Heart left ventricle (tissue), 16 donors: ENCODE data around the gene SHFL. TPM values are rescaled to one million over a fixed set of nuclear protein-coding genes. Genes with fewer than 3 reads are reported as not detected.
A peak's percentile ranks its signal among the peaks of the same experiment; 100 is the strongest.

Experiments
- ATAC-seq, 4 donors: fragments of 200-7000 bp; cut with Tn5 transposase; one replicate each; pipeline ENCODE4 v1.9.1; 2020 to 2022; ENCODE audit warnings: moderate library complexity in 4 of 4, mild to moderate bottlenecking in 3 of 4, moderate number of reproducible peaks in 1 of 4
- DNase-seq, 5 donors: peaks; one replicate each; pipeline ENCODE4 v3.0.0-alpha.2; 2020
- H3K27ac ChIP-seq, 12 donors: fragments of 200-600 bp; sonication (generic) in 4 of 12; one replicate each; pipeline versions ENCODE4 v1.5.0 to v1.8.0; 2016 to 2022; ENCODE audit warnings: mild to moderate bottlenecking in 2 of 12
- H3K27me3 ChIP-seq, 9 donors: fragments of 200-600 bp; sonication (generic) in 2 of 9; one replicate each; pipeline versions ENCODE4 v1.5.1 to v1.8.0; 2016 to 2022; ENCODE audit warnings: mild to moderate bottlenecking in 3 of 9
- H3K36me3 ChIP-seq, 9 donors: fragments of 200-600 bp; sonication (generic) in 2 of 9; one replicate each; pipeline versions ENCODE4 v1.5.0 to v1.8.0; 2018 to 2022; ENCODE audit warnings: mild to moderate bottlenecking in 2 of 9
- H3K4me1 ChIP-seq, 12 donors: fragments of 200-600 bp; sonication (generic) in 4 of 12; one replicate each; pipeline versions ENCODE4 v1.5.0 to v1.8.0; 2016 to 2022; ENCODE audit warnings: mild to moderate bottlenecking in 3 of 12
- H3K4me3 ChIP-seq, 12 donors: fragments of 200-600 bp; sonication (generic) in 4 of 12; one replicate each; pipeline versions ENCODE4 v1.5.0 to v1.8.0; 2017 to 2022; ENCODE audit warnings: mild to moderate bottlenecking in 9 of 12, moderate library complexity in 4 of 12
- H3K9me3 ChIP-seq, 12 donors: fragments of 200-600 bp; sonication (generic) in 4 of 12; one replicate each; pipeline versions ENCODE4 v1.5.0 to v1.8.0; 2016 to 2022; ENCODE audit warnings: mild to moderate bottlenecking in 1 of 12
- POLR2A ChIP-seq, 2 donors: fragments of 450-650 bp; IDR thresholded peaks; one replicate each; pipeline ENCODE4 v1.6.1; 2017; ENCODE audit warnings: antibody characterized with exemption in 2 of 2, mild to moderate bottlenecking in 2 of 2, moderate library complexity in 2 of 2
- WGBS, 4 donors: extraction: QIAGEN DNeasy Blood & Tissue Kit in 2 of 4; methylation state at CpG; one replicate each; pipeline versions ENCODE4 v1.1.5 to v1.1.7; 2013 to 2018; 5-methylcytosine and 5-hydroxymethylcytosine counted together
- intact Hi-C, 10 donors: fragments of 100-400 bp; cut with DNase I; formaldehyde crosslinking; loops; one replicate each; pipeline versions ENCODE4 v1.11.1 to v1.14.2; 2022
- polyA plus RNA-seq, 2 donors: library from polyadenylated mRNA; stranded (reverse); fragments of 200-250 nt; gene quantifications; one replicate each; pipeline ENCODE4 v1.2.3, GENCODE V29; 2013
- total RNA-seq, 9 donors: library from RNA; depleted of rRNA in 2 of 9; stranded (reverse); fragments of >200 nt in 2 of 9; fragmentation: NEBNext Ultra II Directional in 3 of 9; extraction: Animal tissue kit (Norgen Biotek cat#: 25700) in 3 of 9; gene quantifications; one replicate each; pipeline versions ENCODE4 v1.1.0 to v1.2.4, GENCODE V29; 2016 to 2023
- TF ChIP-seq, protein P1 (sequence below), 12 donors: fragments of 200-600 bp; sonication (generic) in 4 of 12; IDR thresholded peaks; one replicate each; pipeline versions ENCODE4 v1.5.0 to v1.8.0; 2018 to 2022; ENCODE audit warnings: antibody characterized with exemption in 12 of 12, mild to moderate bottlenecking in 5 of 12
- donor health status: ischemic (EF 13 %, LVEDD 7.1; RV severe dilation, severe dysfunction).
- donor health status: healthy with polysubstance abuse.
- donor health status: DM: no; HTN: yes; CAD: no.
- donor health status: DM: no; HTN: no; CAD: no.
- donor health status: ischemic (EF 25% LVEDD 6.9; RV normal size, moderate dysfunction).
- donor health status: ischemic (EF 25% LVEDD 5.7; RV mildly dilated, moderate dysfunction).
- donor health status: healthy.
- donor health status: DM: yes; HTN: yes; CAD: no.
- donor health status: ischemic (EF 35%, LVEDD 5.7; RV mildly dilated, moderate dysfunction).
- donor health status: nonischemic (EF 11% LVEDD 7.7; RV severe dilation, severe dysfunction).
- donor health status: DM: yes; HTN: yes; CAD: no.
- donor health status: PGD.
- donor health status: ischemic (EF 29% LVEDD 5.4; RV normal size, mild dysfunction).
- donor health status: nonischemic (EF 23%, LVEDD 6.1; RV moderate dilation, normal function).

Gene SHFL
- total and polyA plus RNA-seq, 11 donors = 6.3 to 29.0 (median 8.7) TPM

DNA sequence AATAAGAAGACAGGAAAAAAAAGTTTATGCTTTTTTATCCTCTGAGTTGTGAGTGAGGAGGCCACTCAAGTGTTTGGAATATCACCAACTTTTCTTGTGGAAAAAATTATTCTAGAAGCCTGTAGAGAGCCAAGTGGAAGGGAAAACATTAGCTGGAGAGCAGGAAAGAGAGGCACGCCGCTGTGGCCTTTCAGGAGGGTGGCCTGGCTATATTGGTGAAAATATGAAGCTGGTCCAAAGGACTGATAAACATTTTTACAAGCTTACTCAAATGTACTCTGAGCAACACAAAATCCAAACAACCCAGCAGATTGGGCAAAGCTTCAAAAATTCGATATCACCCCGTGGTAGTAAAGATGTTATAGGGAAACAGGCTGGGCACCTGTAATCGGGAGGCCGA is 35.9 kb downstream of the SHFL start:
- TF ChIP-seq, protein P1, sequence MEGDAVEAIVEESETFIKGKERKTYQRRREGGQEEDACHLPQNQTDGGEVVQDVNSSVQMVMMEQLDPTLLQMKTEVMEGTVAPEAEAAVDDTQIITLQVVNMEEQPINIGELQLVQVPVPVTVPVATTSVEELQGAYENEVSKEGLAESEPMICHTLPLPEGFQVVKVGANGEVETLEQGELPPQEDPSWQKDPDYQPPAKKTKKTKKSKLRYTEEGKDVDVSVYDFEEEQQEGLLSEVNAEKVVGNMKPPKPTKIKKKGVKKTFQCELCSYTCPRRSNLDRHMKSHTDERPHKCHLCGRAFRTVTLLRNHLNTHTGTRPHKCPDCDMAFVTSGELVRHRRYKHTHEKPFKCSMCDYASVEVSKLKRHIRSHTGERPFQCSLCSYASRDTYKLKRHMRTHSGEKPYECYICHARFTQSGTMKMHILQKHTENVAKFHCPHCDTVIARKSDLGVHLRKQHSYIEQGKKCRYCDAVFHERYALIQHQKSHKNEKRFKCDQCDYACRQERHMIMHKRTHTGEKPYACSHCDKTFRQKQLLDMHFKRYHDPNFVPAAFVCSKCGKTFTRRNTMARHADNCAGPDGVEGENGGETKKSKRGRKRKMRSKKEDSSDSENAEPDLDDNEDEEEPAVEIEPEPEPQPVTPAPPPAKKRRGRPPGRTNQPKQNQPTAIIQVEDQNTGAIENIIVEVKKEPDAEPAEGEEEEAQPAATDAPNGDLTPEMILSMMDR (IDR thresholded peaks at IDR 0.05) = no peak
- no peak for TF ChIP-seq POLR2A (IDR thresholded peaks at IDR 0.05)
- Histone ChIP-seq H3K27ac (peak overlapping the region in 2 of 12 donors; percentile 27 to 62), H3K36me3 (peaks cover 0 to 21% (median 14%) of the 10 kb centered on the region in 9 donors), H3K4me1 (peaks cover 0 to 30% (median 11%) of the 10 kb centered on the region in 12 donors), H3K27me3 (no peaks in the 10 kb centered on the region), H3K9me3 (no peaks in the 10 kb centered on the region), H3K4me3 (no peak overlapping the region)
- DNase-seq = no peak
- ATAC-seq = no peak
- WGBS, 4 donors = 70 to 82% (median 76%) methylated on average over 6 of the region's 6 CpGs
- intact Hi-C loops = no loop called here

DNA sequence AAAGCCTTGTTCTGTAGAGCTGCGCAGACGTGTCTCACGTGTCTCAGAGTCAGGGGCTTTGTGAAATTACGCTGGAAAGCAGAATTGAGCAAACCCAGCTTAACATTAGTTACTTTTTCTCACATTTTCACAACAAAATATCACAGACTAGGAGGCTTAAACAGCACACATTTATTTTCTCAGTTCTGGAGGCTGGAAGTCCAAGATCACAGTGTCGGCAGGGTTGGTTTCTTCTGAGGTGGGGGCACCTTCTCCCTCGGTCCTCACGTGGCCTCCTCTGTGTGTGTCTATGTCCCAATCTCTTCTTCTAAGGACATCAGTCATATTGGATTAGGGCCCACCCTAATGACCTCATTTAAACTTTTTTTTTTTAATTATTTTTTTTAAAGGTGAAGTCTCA is 38.3 kb downstream of the SHFL start:
- 97 to 99% (median 98%) methylated on average over 7 of the region's 7 CpGs for WGBS, 4 donors
- Histone ChIP-seq H3K4me3 (no peak overlapping the region), H3K27ac (no peak overlapping the region), H3K36me3 (peaks cover 0 to 22% (median 4%) of the 10 kb centered on the region in 9 donors), H3K4me1 (peaks cover 0 to 25% (median 0%) of the 10 kb centered on the region in 12 donors), H3K27me3 (no peaks in the 10 kb centered on the region), H3K9me3 (no peaks in the 10 kb centered on the region)
- TF ChIP-seq POLR2A (IDR thresholded peaks at IDR 0.05) = no peak
- TF ChIP-seq, protein P1 (IDR thresholded peaks at IDR 0.05) = no peak
- DNase-seq (no peak), ATAC-seq (no peak)
- intact Hi-C loops = no loop called here

DNA sequence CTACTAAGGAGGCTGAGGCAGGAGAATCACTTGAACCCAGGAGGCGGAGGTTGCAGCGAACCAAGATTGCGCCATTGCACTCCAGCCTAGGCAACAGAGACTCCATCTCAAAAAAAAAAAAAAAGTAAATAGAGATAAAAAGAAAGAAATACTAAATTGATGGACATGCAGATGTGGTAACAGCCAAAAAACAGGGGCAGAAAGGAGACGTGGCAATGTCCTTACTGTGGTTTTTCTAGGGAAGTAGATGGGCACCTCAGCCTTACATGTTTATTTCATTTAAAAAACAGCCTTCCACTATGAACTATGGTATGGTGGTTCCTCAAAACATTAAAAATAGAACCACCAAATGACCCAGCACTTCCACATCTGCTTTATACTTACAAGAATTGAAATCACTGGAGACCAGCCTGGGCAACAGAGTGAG is 40.1 kb downstream of the SHFL start:
- Histone ChIP-seq H3K4me1 (peaks cover 0 to 11% (median 0%) of the 10 kb centered on the region in 12 donors), H3K4me3 (no peak overlapping the region), H3K36me3 (peaks cover 0 to 39% (median 10%) of the 10 kb centered on the region in 9 donors), H3K9me3 (no peaks in the 10 kb centered on the region), H3K27me3 (no peaks in the 10 kb centered on the region), H3K27ac (peak overlapping the region in 2 of 12 donors; percentile 13 to 94)
- intact Hi-C loops = no loop called here
- WGBS, 4 donors = 88 to 94% (median 90%) methylated on average over 4 of the region's 4 CpGs
- ATAC-seq (peak in 3 of 4 donors; percentile 33 to 60 (median 48)), DNase-seq (no peak)
- no peak for TF ChIP-seq POLR2A (IDR thresholded peaks at IDR 0.05)
- TF ChIP-seq, protein P1 (IDR thresholded peaks at IDR 0.05) = no peak

DNA sequence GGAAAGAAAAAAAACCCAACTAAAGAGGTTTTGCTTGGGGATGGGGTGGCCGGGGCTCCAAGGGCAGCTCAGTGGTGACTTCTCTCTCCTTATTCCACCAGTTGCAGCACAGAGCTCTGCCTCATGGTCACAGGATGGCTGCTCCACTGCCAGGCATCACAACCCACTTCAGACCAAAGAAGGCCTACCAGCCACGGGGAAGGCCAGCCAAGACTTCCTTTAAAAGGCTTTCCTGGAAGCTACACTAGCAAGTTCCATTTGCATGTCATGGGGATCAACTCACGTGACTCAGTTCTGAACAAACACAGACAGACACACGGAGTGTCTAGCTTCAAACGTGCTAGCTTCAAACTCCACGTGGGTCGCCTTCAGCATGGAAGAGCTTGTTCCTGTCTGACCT is 46.8 kb downstream of the SHFL start:
- ATAC-seq (no peak), DNase-seq (no peak)
- TF ChIP-seq POLR2A (IDR thresholded peaks at IDR 0.05) = no peak
- TF ChIP-seq, protein P1 (IDR thresholded peaks at IDR 0.05) = no peak
- Histone ChIP-seq H3K36me3 (peaks cover 0 to 99% (median 66%) of the 10 kb centered on the region in 9 donors), H3K27ac (no peak overlapping the region), H3K9me3 (no peaks in the 10 kb centered on the region), H3K27me3 (no peaks in the 10 kb centered on the region), H3K4me3 (no peak overlapping the region), H3K4me1 (peaks cover 0 to 7% (median 0%) of the 10 kb centered on the region in 12 donors)
- intact Hi-C loops = no loop called here
- WGBS, 4 donors = 92 to 96% (median 94%) methylated on average over 6 to 7 of the region's 7 CpGs
